Measurements from ENCODE around the gene RNFT2.

RNFT2 gene

DNA sequence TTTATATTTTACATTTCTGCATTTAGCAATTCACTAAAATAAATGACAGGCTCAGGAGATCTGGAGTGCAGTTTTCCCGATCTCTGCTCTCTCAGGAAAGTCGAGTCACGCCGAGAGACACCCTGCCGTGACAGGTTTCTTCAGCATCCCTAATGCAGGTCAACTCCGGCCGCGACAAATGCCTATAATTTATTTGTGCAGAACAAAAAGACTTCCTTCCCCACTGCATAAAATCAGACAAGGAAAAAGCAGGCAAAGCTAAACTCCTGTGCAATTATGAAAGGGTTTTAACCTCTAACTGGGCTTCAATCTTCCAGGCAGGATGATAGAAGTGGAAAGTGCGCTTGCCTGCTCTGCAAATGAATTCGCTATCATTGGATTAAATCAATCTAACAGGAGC is 28.3 kb upstream of the RNFT2 start:
- no peak for TF ChIP-seq CTCF (IDR thresholded peaks at IDR 0.05; ENCODE audit: borderline replicate concordance, control extremely low read depth, extremely low read depth, insufficient read depth, missing control alignments)
- DNase-seq (ENCODE audit: low spot score) = no peak
- in situ Hi-C loops (cut with MboI; ENCODE audit: low sequenced_read_pairs, unreplicated experiment) = loop anchor here (10.0 to 25.0 kb wide), 2 partner anchors 405 to 722 kb away; no protein-coding TSS in a partner anchor

- in situ Hi-C loops (cut with MboI; ENCODE audit: low sequenced_read_pairs, unreplicated experiment) = loop anchor here (25.0 kb wide), 1 partner anchor 723 kb away; no protein-coding TSS in a partner anchor
- no peak for DNase-seq (ENCODE audit: low spot score)
- no peak for TF ChIP-seq CTCF (IDR thresholded peaks at IDR 0.05; ENCODE audit: borderline replicate concordance, control extremely low read depth, extremely low read depth, insufficient read depth, missing control alignments)
Measured at GRCh38 chr12:116710370-116711150, 27.6 kb upstream of the RNFT2 start.

GRCh38 chr12:116712458-116713303 is 25.4 kb upstream of the RNFT2 start:
- DNase-seq (ENCODE audit: low spot score) = no peak
- in situ Hi-C loops (cut with MboI; ENCODE audit: low sequenced_read_pairs, unreplicated experiment) = loop anchor here (25.0 kb wide), 1 partner anchor 725 kb away; no protein-coding TSS in a partner anchor
- no peak for TF ChIP-seq CTCF (IDR thresholded peaks at IDR 0.05; ENCODE audit: borderline replicate concordance, control extremely low read depth, extremely low read depth, insufficient read depth, missing control alignments)

GRCh38 chr12:116713527-116713926 is 24.6 kb upstream of the RNFT2 start:
- no peak for DNase-seq (ENCODE audit: low spot score)
- in situ Hi-C loops (cut with MboI; ENCODE audit: low sequenced_read_pairs, unreplicated experiment) = loop anchor here (25.0 kb wide), 1 partner anchor 726 kb away; no protein-coding TSS in a partner anchor
- TF ChIP-seq CTCF (IDR thresholded peaks at IDR 0.05; ENCODE audit: borderline replicate concordance, control extremely low read depth, extremely low read depth, insufficient read depth, missing control alignments) = no peak

- no peak for DNase-seq (ENCODE audit: low spot score)
- TF ChIP-seq CTCF (IDR thresholded peaks at IDR 0.05; ENCODE audit: borderline replicate concordance, control extremely low read depth, extremely low read depth, insufficient read depth, missing control alignments) = no peak
- in situ Hi-C loops (cut with MboI; ENCODE audit: low sequenced_read_pairs, unreplicated experiment) = loop anchor here (25.0 kb wide), 1 partner anchor 727 kb away; no protein-coding TSS in a partner anchor
Measured at GRCh38 chr12:116714175-116714574, 23.9 kb upstream of the RNFT2 start.
